22Rv1 (cell line): ENCODE data around the gene FAM135A.
"Not testable (repeated sequence)": the region's sequence is repeated elsewhere in the genome, so short reads cannot be mapped to it uniquely, and the experiment has no call there.

Experiments
- ZFX ChIP-seq: fragments of 450-650 bp; IDR thresholded peaks from 2 replicates; pipeline ENCODE4 v1.6.1; 2017; ENCODE audit warnings: antibody characterized with exemption, borderline replicate concordance
- TF ChIP-seq, protein P1 (sequence below): fragments of 450-650 bp; IDR thresholded peaks from 2 replicates; pipeline ENCODE4 v1.5.1; 2017; ENCODE audit warnings: mild to moderate bottlenecking

DNA sequence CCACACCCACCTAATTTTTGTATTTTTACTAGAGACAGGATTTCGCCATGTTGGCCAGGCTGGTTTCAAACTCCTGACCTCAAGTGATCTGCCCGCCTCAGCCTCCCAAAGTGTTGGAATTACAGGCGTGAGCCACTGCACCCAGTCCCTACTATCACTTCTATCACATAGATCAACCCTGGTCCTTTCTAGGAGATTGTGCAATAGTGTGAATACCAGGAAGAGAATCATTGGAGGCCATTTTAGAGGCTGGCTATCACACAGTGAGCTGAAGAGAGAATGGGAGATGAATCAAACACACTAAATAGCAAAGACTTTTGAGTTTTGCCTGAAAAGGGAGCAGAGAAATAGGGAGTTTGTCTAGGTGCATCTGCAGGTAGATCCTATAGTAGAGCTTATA, 57.2 kb downstream of the FAM135A start:
- TF ChIP-seq, protein P1, sequence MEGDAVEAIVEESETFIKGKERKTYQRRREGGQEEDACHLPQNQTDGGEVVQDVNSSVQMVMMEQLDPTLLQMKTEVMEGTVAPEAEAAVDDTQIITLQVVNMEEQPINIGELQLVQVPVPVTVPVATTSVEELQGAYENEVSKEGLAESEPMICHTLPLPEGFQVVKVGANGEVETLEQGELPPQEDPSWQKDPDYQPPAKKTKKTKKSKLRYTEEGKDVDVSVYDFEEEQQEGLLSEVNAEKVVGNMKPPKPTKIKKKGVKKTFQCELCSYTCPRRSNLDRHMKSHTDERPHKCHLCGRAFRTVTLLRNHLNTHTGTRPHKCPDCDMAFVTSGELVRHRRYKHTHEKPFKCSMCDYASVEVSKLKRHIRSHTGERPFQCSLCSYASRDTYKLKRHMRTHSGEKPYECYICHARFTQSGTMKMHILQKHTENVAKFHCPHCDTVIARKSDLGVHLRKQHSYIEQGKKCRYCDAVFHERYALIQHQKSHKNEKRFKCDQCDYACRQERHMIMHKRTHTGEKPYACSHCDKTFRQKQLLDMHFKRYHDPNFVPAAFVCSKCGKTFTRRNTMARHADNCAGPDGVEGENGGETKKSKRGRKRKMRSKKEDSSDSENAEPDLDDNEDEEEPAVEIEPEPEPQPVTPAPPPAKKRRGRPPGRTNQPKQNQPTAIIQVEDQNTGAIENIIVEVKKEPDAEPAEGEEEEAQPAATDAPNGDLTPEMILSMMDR, result not testable (repeated sequence)
- TF ChIP-seq ZFX, result not testable (repeated sequence)
